HL-60 (cell line): ENCODE data around the gene PPP2R5D.
"Not testable (repeated sequence)": the region's sequence is repeated elsewhere in the genome, so short reads cannot be mapped to it uniquely, and the experiment has no call there.

ENCODE experiments used
- DNase-seq, 2 experiments: peaks; one replicate each; pipeline ENCODE4 v3.0.0-alpha.2; 2010 to 2020; ENCODE audit warnings: low read depth in 1 of 2, low spot score in 1 of 2
- H3K27ac ChIP-seq: fragments of 250-450 bp; sonication (Bioruptor Pico); replicated peaks from 2 replicates; pipeline ENCODE4 v1.5.1; 2020; ENCODE audit warnings: mild to moderate bottlenecking, moderate library complexity
- H3K27me3 ChIP-seq: fragments of 250-450 bp; sonication (Bioruptor Pico); 2 replicates; pipeline ENCODE4 v1.5.1; 2021; ENCODE audit warnings: mild to moderate bottlenecking, moderate library complexity; ENCODE audit not compliant: insufficient read depth, poor library complexity, severe bottlenecking
- H3K4me3 ChIP-seq: replicated peaks from 2 replicates; pipeline ENCODE4 v1.5.1; 2011; ENCODE audit warnings: mild to moderate bottlenecking, control low read depth, low read length; ENCODE audit not compliant: insufficient read depth
- CTCF ChIP-seq: IDR thresholded peaks from one replicate; pipeline ENCODE4 v1.5.1; 2011; ENCODE audit warnings: low read length, control low read depth, inconsistent platforms; ENCODE audit not compliant: insufficient read depth
- GABPA ChIP-seq: IDR thresholded peaks from 2 replicates; pipeline ENCODE4 v1.6.1; 2012; ENCODE audit warnings: low read depth
- POLR2AphosphoS5 ChIP-seq: IDR thresholded peaks from 2 replicates; pipeline ENCODE4 v1.6.1; 2012; ENCODE audit warnings: low read depth
- REST ChIP-seq: IDR thresholded peaks from 2 replicates; pipeline ENCODE4 v1.6.1; 2012; ENCODE audit warnings: low read depth; ENCODE audit not compliant: insufficient replicate concordance
- SPI1 ChIP-seq: IDR thresholded peaks from 2 replicates; pipeline ENCODE4 v1.6.1; 2012; ENCODE audit warnings: low read depth, mild to moderate bottlenecking, borderline replicate concordance

Gene PPP2R5D

GRCh38 chr6:42939810-42940167 is 44.6 kb upstream of the PPP2R5D start:
- no peak for DNase-seq
- no peak for TF ChIP-seq REST
- TF ChIP-seq SPI1: no peak
- TF ChIP-seq CTCF: no peak
- no peak for TF ChIP-seq POLR2AphosphoS5
- no peak for TF ChIP-seq GABPA
- Histone ChIP-seq H3K27me3 (no peaks in the 10 kb centered on the region), H3K27ac (no peak overlapping the region), H3K4me3 (no peak overlapping the region)

- no peak for DNase-seq
- H3K27ac ChIP-seq: no peak overlapping the region
- H3K4me3 ChIP-seq: no peak overlapping the region
- TF ChIP-seq GABPA (no peak), SPI1 (no peak), CTCF (no peak), REST (no peak)
- H3K27me3 ChIP-seq: no peaks in the 10 kb centered on the region
These were observed 43.8 kb upstream of the PPP2R5D start for GRCh38 chr6:42940493-42941045.

- H3K27me3 ChIP-seq, H3K4me3 ChIP-seq, DNase-seq, H3K27ac ChIP-seq: not testable (repeated sequence)
These were observed 43.0 kb upstream of the PPP2R5D start for GRCh38 chr6:42941356-42941755.

GRCh38 chr6:42942444-42942843 is 41.9 kb upstream of the PPP2R5D start:
- Histone ChIP-seq H3K27me3 (no peaks in the 10 kb centered on the region), H3K27ac (no peak overlapping the region)
- DNase-seq: no peak

More at GRCh38 chr6:42942444-42942843, 41.9 kb upstream of the PPP2R5D start:
- no peak overlapping the region for H3K4me3 ChIP-seq
- no peak for TF ChIP-seq GABPA
- TF ChIP-seq CTCF: no peak
- no peak for TF ChIP-seq POLR2AphosphoS5
- TF ChIP-seq REST: no peak
- TF ChIP-seq SPI1: no peak
